H9 (cell line): ENCODE data around the gene MSH3. TPM values are rescaled to one million over a fixed set of nuclear protein-coding genes. Genes with fewer than 3 reads are reported as not detected.

Experiments
- DNase-seq: peaks from one replicate; pipeline ENCODE4 v3.0.0-alpha.2; 2017
- H2AFZ ChIP-seq: one replicate; pipeline ENCODE4 v1.6.1; 2013; ENCODE audit warnings: mild to moderate bottlenecking, low read length, control low read depth, moderate library complexity
- H2AK5ac ChIP-seq: 2 replicates; pipeline ENCODE4 v1.6.1; 2013; ENCODE audit warnings: low read length, control low read depth, mixed read lengths; ENCODE audit not compliant: insufficient read length
- H2BK120ac ChIP-seq: one replicate; pipeline ENCODE4 v1.6.1; 2013; ENCODE audit warnings: low read depth, mild to moderate bottlenecking, low read length, control low read depth, inconsistent platforms; ENCODE audit not compliant: poor library complexity, severe bottlenecking
- H2BK12ac ChIP-seq: 2 replicates; pipeline ENCODE4 v1.6.1; 2013; ENCODE audit warnings: low read length, control low read depth, mixed read lengths, low read depth; ENCODE audit not compliant: insufficient read length
- H2BK15ac ChIP-seq: 2 replicates; pipeline ENCODE4 v1.6.1; 2013; ENCODE audit warnings: low read depth, low read length, control low read depth
- H2BK20ac ChIP-seq: one replicate; pipeline ENCODE4 v1.6.1; 2013; ENCODE audit warnings: low read depth, mild to moderate bottlenecking, low read length, control low read depth, inconsistent platforms; ENCODE audit not compliant: poor library complexity, severe bottlenecking
- H2BK5ac ChIP-seq: 2 replicates; pipeline ENCODE4 v1.6.1; 2013; ENCODE audit warnings: low read length, control low read depth, mixed read lengths; ENCODE audit not compliant: insufficient read length
- H3K14ac ChIP-seq: 2 replicates; pipeline ENCODE4 v1.6.1; 2013; ENCODE audit warnings: low read length, control low read depth; ENCODE audit not compliant: insufficient read depth
- H3K18ac ChIP-seq: 2 replicates; pipeline ENCODE4 v1.6.1; 2013; ENCODE audit warnings: low read depth, mild to moderate bottlenecking, mixed read lengths, low read length, control low read depth; ENCODE audit not compliant: insufficient read length
- H3K23ac ChIP-seq: 2 replicates; pipeline ENCODE4 v1.6.1; 2013; ENCODE audit warnings: low read length, control low read depth, mixed read lengths, low read depth; ENCODE audit not compliant: insufficient read length
- H3K23me2 ChIP-seq: 2 replicates; pipeline ENCODE4 v1.6.1; 2013; ENCODE audit warnings: low read depth, mild to moderate bottlenecking, mixed read lengths, low read length, control low read depth; ENCODE audit not compliant: insufficient read length, poor library complexity, severe bottlenecking
- H3K27ac ChIP-seq: 2 replicates; pipeline ENCODE4 v1.5.1; 2013; ENCODE audit warnings: low read length, control low read depth, mixed read lengths, low read depth; ENCODE audit not compliant: insufficient read length
- H3K27me3 ChIP-seq: 2 replicates; pipeline ENCODE4 v1.6.1; 2013; ENCODE audit warnings: low read length, control low read depth, inconsistent platforms; ENCODE audit not compliant: insufficient read depth
- H3K4ac ChIP-seq: 2 replicates; pipeline ENCODE4 v1.6.1; 2013; ENCODE audit warnings: low read depth, mild to moderate bottlenecking, control low read depth, inconsistent platforms, low read length, moderate library complexity
- H3K4me1 ChIP-seq: 2 replicates; pipeline ENCODE4 v1.6.1; 2013; ENCODE audit warnings: low read length, control low read depth, inconsistent platforms; ENCODE audit not compliant: insufficient read depth
- H3K4me2 ChIP-seq: 2 replicates; pipeline ENCODE4 v1.6.1; 2013; ENCODE audit warnings: low read length, control low read depth, mixed read lengths; ENCODE audit not compliant: insufficient read length, insufficient read depth
- H3K56ac ChIP-seq: 2 replicates; pipeline ENCODE4 v1.6.1; 2013; ENCODE audit warnings: low read depth, mild to moderate bottlenecking, mixed read lengths, low read length, control low read depth; ENCODE audit not compliant: insufficient read length
- H3K79me1 ChIP-seq: 2 replicates; pipeline ENCODE4 v1.6.1; 2013; ENCODE audit warnings: low read depth, mild to moderate bottlenecking, moderate library complexity, low read length, control low read depth, inconsistent platforms; ENCODE audit not compliant: insufficient read depth, poor library complexity, severe bottlenecking
- H3K79me2 ChIP-seq: 2 replicates; pipeline ENCODE4 v1.6.1; 2013; ENCODE audit warnings: low read length, control low read depth, inconsistent platforms; ENCODE audit not compliant: insufficient read depth
- H3K9ac ChIP-seq: 2 replicates; pipeline ENCODE4 v1.6.1; 2013; ENCODE audit warnings: low read length, control low read depth, mixed read lengths; ENCODE audit not compliant: insufficient read length; ENCODE audit errors: extremely low read depth
- H3K9me3 ChIP-seq: one replicate; pipeline ENCODE4 v1.6.1; 2013; ENCODE audit warnings: low read depth, low read length, inconsistent platforms; ENCODE audit not compliant: control insufficient read depth
- H3T11ph ChIP-seq: one replicate; pipeline ENCODE4 v1.6.1; 2013; ENCODE audit warnings: mild to moderate bottlenecking, low read length, control low read depth, inconsistent platforms
- H4K20me1 ChIP-seq: one replicate; pipeline ENCODE4 v1.6.1; 2013; ENCODE audit not compliant: control insufficient read depth, insufficient read length, insufficient read depth
- H4K5ac ChIP-seq: 2 replicates; pipeline ENCODE4 v1.6.1; 2013; ENCODE audit warnings: low read depth, mild to moderate bottlenecking, mixed read lengths, low read length, control low read depth; ENCODE audit not compliant: insufficient read length
- H4K8ac ChIP-seq: replicated peaks from 2 replicates; pipeline ENCODE4 v1.6.1; 2013; ENCODE audit warnings: low read length, control low read depth, mixed read lengths, low read depth; ENCODE audit not compliant: insufficient read length
- H4K91ac ChIP-seq: 2 replicates; pipeline ENCODE4 v1.6.1; 2013; ENCODE audit warnings: low read depth, mild to moderate bottlenecking, moderate library complexity, mixed read lengths, low read length, control low read depth; ENCODE audit not compliant: insufficient read length
- H3K27ac Mint-ChIP-seq, 3 experiments: 2 replicates in 2 of 3; 3 replicates in 1 of 3; pipeline ENCODE4 v1.8.0; 2020 to 2021; ENCODE audit warnings: mixed read lengths in 3 of 3, mild to moderate bottlenecking in 1 of 3, moderate library complexity in 1 of 3
- H3K27me3 Mint-ChIP-seq: 2 replicates; pipeline ENCODE4 v1.8.0; 2021; ENCODE audit warnings: low read depth, mild to moderate bottlenecking, moderate library complexity, mixed read lengths
- H3K36me3 Mint-ChIP-seq, 3 experiments: 2 replicates in 2 of 3; 3 replicates in 1 of 3; pipeline ENCODE4 v1.8.0; 2020 to 2021; ENCODE audit warnings: low read depth in 3 of 3, mixed read lengths in 3 of 3; ENCODE audit not compliant: insufficient read depth in 1 of 3
- H3K4me1 Mint-ChIP-seq, 2 experiments: 2 replicates each; pipeline ENCODE4 v1.8.0; 2020; ENCODE audit warnings: mixed read lengths in 2 of 2
- H3K4me3 Mint-ChIP-seq, 2 experiments: 2 replicates in 1 of 2; 3 replicates in 1 of 2; pipeline ENCODE4 v1.8.0; 2020 to 2021; ENCODE audit warnings: mild to moderate bottlenecking in 2 of 2, mixed read lengths in 2 of 2, moderate library complexity in 1 of 2
- H3K9me3 Mint-ChIP-seq, 2 experiments: 2 replicates in 1 of 2; 3 replicates in 1 of 2; pipeline ENCODE4 v1.8.0; 2020; ENCODE audit warnings: mild to moderate bottlenecking in 2 of 2, mixed read lengths in 2 of 2, moderate library complexity in 1 of 2
- CTCF ChIP-seq: fragments of 200-600 bp; sonication (generic); conservative IDR thresholded peaks from 3 replicates; pipeline ENCODE4 v1.8.0; 2021; ENCODE audit warnings: antibody characterized with exemption, mild to moderate bottlenecking
- WGBS: extraction: QIAGEN DNeasy Blood & Tissue Kit; methylation state at CpG from one replicate; pipeline ENCODE4 v1.1.7; 2013; ENCODE audit warnings: missing lambda C conversion rate, low lambda C conversion rate, mixed read lengths; ENCODE audit not compliant: insufficient read length; ENCODE audit errors: extremely low coverage; 5-methylcytosine and 5-hydroxymethylcytosine counted together
- total RNA-seq: library from RNA; stranded (reverse); gene quantifications from 2 replicates; pipeline ENCODE4 v1.2.1, GENCODE V29; 2021

MSH3 gene
- total RNA-seq, 1 experiment from 2014 or later: 17.3 TPM

DNA sequence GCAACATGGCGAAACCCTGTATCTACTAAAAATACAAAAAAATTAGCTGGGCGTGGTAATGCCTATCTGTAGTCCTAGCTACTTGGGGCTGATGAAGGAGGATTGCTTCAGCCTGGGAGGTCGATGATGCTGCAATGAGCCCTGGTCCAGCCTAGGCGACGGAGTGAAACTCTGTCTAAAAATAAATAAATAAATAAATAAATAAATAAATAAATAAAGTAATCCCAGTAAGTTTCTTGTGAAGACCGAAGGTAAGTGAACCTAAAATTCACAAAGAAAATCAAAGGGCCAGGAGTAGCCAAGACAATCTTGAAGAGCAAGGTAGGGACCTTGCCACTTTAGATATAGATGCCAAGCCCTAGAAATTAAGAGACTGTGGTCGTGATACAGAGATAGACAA is 68.5 kb downstream of the MSH3 start:
- TF ChIP-seq CTCF: no peak
- H4K91ac ChIP-seq: no peak overlapping the region

More for the DNA sequence above, 68.5 kb downstream of the MSH3 start:
- Mint-ChIP-seq H3K27me3 (no peaks in the 10 kb centered on the region), H3K27ac (no peak overlapping the region), H3K4me3 (no peak overlapping the region), H3K9me3 (peaks cover 9 to 10% of the 10 kb centered on the region in 2 experiments), H3K36me3 (peaks cover 20 to 48% (median 47%) of the 10 kb centered on the region in 3 experiments), H3K4me1 (no peaks in the 10 kb centered on the region)
- H3K27ac ChIP-seq: no peak overlapping the region
- DNase-seq: no peak
- no peak overlapping the region for H4K8ac ChIP-seq
- no CpG with 5 or more reads among the region's 7 CpGs for WGBS
- H3K4me2 ChIP-seq: no peak overlapping the region
- no peak overlapping the region for H2BK12ac ChIP-seq
- no peaks in the 10 kb centered on the region for H3K27me3 ChIP-seq
- no peak overlapping the region for H3K18ac ChIP-seq
- no peak overlapping the region for H3K14ac ChIP-seq
- no peak overlapping the region for H3K23ac ChIP-seq
- no peak overlapping the region for H2BK15ac ChIP-seq
- no peaks in the 10 kb centered on the region for H3K79me2 ChIP-seq
- no peak overlapping the region for H3K56ac ChIP-seq
- no peak overlapping the region for H3K4ac ChIP-seq
- no peaks in the 10 kb centered on the region for H4K20me1 ChIP-seq
- no peak overlapping the region for H2AFZ ChIP-seq
- no peak overlapping the region for H2BK5ac ChIP-seq
- H4K5ac ChIP-seq: no peak overlapping the region
- no peak overlapping the region for H2BK20ac ChIP-seq
- H3K9me3 ChIP-seq: peaks cover 4% of the 10 kb centered on the region
- no peak overlapping the region for H3K9ac ChIP-seq
- no peak overlapping the region for H3T11ph ChIP-seq
- no peaks in the 10 kb centered on the region for H3K79me1 ChIP-seq
- H2BK120ac ChIP-seq: no peak overlapping the region
- H3K23me2 ChIP-seq: no peaks in the 10 kb centered on the region
- no peaks in the 10 kb centered on the region; the same call in 1 of the 2 replicates for H3K4me1 ChIP-seq
- no peak overlapping the region for H2AK5ac ChIP-seq
